ENCODE results near the gene CARS1. TPM values are rescaled to one million over a fixed set of nuclear protein-coding genes. Genes with fewer than 3 reads are reported as not detected.

The CARS1 gene
- total RNA-seq, 1 donor from 2014 or later: 67.5 TPM

DNA sequence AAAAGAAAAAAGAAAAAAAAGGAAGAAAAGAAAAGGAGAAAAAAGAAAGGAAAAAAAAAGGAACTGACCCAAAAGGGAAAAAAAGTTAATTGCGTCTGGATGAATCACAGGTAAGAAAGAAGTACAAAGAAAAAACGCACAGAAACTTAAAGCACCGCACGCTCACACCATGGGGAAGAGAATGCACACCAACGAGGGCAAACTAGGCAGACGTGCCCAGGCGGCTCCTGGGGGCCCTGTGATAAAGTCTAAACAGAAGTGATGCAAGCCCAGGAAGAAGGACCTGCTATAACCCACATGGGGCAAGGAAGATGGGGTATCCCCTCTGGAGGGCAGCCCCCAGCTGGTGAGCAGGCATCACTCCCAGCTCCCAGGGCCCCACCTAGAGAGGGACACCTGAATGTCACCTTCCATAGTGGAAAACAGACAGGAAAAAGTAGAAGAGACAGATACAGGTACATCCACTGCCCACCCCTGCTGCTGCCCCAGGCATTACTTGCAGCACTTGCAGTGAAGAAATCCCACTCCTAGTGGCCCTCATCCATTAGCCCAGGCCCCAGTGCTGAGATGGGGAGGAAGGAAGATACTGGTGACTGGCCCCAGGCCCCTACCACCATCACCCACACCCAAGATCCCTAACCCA is 94.0 kb downstream of the CARS1 start:
- no peak for DNase-seq (ENCODE audit: low read depth, low spot score)

DNA sequence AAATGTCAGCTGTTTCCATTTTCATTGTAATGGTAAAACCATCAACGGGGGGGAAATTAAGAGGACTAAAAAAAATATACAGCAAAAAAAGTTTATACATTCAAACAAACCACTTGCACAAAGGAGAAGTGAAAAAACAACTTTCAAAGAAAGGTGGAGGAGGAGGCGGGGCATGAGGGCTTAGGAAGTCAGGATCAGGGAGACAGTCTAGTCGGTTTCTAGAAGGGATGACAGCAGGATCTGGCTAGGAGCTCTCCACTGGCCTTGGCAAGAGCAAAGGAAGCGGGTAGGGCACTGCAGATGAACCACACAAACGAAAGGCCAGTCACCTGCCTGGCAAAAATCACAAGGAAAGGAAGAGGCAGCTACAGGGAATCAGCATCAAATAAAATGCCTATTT is 96.1 kb downstream of the CARS1 start:
- no peak for DNase-seq (ENCODE audit: low read depth, low spot score)

DNA sequence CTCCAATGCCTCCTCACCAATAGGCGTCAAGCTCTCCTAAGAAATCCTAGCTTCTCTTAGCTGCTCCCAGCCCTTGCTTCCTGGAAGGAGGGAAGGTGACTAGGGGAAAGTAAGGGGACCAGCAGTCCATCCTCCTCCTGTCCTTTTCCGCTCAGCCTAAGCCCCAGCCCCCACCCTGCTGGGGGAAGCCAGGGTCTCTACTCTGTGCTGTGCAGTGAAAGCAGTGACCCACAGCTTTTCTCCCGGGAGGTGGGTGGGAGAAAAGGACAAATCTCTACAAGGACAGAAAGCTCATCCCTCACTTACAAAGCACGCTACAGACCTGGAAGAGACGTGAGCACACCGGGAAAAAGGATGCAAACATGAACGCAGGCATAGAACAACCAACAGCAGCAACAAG is 97.1 kb downstream of the CARS1 start:
- DNase-seq (ENCODE audit: low read depth, low spot score): no peak

DNA sequence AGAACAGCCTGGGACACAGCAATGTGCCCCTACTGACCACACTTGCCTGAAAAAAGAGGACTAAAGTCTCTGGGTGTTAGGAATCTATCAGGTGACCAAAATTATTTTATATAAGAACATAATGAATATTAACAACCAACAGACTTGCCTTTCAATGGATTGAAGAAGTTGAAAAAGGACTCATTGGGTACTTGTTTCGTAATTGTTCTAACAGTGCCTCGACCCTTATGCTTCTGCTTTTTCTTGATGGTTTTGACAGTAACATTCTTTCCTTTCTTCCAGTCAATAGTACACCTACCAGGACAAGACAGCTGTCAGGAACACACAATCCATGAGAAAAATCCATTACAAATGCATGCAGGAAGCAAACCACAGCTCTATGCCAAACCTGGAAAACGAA is 99.0 kb downstream of the CARS1 start:
- DNase-seq (ENCODE audit: low read depth, low spot score): no peak

DNA sequence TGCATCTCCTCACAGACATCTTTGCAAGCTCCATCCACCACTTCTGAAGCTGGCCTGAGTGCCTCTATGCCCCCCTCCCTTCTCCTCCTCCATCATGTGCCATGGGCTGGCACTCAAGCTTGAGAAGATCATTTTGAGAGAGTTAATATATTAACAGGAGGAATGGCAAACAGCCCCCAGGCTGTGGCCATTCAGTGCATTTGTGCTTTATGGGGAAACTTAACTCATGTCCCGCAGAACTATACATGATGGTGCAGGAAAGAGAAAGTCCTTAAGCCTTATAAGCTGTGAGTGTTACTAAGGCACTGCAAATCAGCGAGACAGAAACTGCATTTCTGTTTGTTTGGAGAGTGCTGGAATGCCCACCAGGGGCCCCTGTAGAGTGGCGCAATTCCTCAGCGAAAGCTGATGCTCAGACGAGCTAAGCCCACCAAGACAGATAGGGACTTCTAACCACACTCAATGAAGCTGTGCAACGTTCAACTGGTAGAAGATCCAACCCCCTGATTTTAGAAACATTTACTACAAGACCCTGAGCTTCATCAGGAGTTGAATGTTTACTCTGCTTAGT is 101.2 kb downstream of the CARS1 start:
- no peak for DNase-seq (ENCODE audit: low read depth, low spot score)

DNA sequence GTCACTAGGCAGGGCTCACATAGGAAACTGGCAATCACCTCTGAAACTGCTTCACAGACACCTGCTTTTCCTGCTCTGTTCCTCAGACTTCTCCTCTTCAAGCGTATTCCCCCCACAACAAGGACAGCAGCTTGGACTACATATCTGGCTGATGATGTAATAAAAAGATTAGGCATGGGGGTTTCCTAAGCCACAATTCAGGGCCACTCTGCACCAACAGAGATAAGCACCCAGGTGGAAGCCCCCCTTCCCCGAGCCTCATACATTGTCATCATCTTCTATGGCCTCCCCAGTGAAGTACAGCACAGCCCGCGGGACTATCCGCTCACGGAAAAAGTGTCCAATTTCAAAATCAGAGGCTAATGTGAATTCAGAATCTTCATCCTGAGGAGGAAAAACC is 103.0 kb downstream of the CARS1 start:
- no peak for DNase-seq (ENCODE audit: low read depth, low spot score)

DNA sequence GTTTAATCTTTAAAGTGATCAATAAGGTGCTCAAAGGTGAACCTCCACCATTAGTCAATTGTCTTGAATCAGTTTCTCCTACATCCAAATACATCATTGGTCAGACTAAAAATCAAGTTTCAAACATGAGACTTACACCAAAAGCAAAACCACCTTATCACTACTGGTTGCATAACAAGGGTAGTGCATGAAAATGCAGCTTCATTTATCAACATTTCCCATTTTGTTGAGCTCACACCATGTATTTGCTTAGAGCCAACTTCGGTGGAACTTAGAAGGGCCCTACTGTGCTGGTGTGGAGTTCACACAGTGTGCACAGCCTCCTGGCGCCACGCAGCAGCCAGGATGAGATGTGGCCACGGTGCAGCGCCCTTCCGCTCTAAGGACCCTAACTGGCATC is 104.9 kb downstream of the CARS1 start:
- DNase-seq (ENCODE audit: low read depth, low spot score): no peak

DNA sequence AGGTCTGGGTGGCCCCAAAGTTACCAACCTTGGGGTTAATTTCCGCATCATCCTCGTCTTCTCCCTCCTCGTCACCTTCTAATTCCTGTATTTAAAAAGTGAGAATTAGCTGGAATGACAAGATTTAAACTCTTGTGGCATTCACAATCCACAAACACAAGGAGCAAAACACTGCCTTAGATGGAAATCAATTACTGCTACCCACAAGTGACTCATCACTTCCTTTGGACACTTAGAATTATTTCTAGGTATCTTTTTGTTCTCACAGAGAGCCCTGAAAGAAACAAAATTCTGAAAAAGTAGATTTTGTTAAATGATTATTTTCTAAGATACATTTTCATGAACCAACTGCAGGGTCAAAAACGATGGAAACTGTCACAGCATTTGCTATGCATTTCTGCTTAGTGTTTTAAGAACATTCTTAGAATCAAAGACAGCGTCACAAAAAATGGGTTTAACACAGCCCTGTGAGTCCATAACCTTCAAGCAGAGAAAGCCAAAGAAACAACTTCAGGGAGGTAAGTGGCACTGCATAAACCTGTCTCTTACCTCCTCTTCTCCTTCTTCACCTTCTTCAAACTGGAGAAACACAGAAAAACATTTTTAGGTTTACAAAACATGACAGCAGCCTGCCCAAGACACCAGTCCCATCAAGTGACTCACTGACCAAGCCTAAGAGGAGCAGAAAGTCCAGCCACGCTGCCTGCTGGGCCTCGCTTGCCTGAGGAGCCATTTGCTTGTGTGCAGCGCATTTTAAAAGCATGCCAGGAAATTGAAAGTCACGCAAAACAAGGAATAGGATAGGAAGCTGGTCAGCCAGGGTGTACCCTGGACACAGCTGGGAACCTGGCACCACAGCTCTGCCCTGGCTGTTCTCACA is 105.8 kb downstream of the CARS1 start:
- DNase-seq (ENCODE audit: low read depth, low spot score): no peak

Other genes starting within 250 kb of the CARS1 start
- 3.5 and 4.2 TPM in 2 replicates for gene CDKN1C, start 171.6 kb downstream of the CARS1 start, total RNA-seq
- gene PHLDA2, start 128.0 kb downstream of the CARS1 start, total RNA-seq: 8.4 and 12.1 TPM in 2 replicates
- 162 and 188 TPM in 2 replicates for gene NAP1L4, start 65.1 kb downstream of the CARS1 start, total RNA-seq
- gene OSBPL5, start 107.9 kb upstream of the CARS1 start, total RNA-seq: 24.3 and 32.9 TPM in 2 replicates
- not detected in 2 replicates for gene MRGPRG, start 161.4 kb upstream of the CARS1 start, total RNA-seq
- not detected in 2 replicates for gene MRGPRE, start 175.0 kb upstream of the CARS1 start, total RNA-seq

Data from pulmonary artery endothelial cell (primary cell).